Suprapubic skin (tissue), 4 donors: ENCODE data around the gene CD244. TPM values are rescaled to one million over a fixed set of nuclear protein-coding genes. Genes with fewer than 3 reads are reported as not detected.
"Not testable (repeated sequence)": the region's sequence is repeated elsewhere in the genome, so short reads cannot be mapped to it uniquely, and the experiment has no call there.

Source experiments
- DNase-seq, 2 donors: peaks; one replicate each; pipeline ENCODE4 v3.0.0-alpha.2; 2019; ENCODE audit warnings: low spot score in 2 of 2
- H3K27ac ChIP-seq: fragments of 200-600 bp; sonication (generic); one replicate; pipeline ENCODE4 v1.5.1; 2019
- H3K27me3 ChIP-seq: fragments of 200-600 bp; sonication (generic); one replicate; pipeline ENCODE4 v1.5.1; 2019
- H3K36me3 ChIP-seq: fragments of 200-600 bp; sonication (generic); one replicate; pipeline ENCODE4 v1.5.1; 2019
- H3K4me1 ChIP-seq: fragments of 200-600 bp; sonication (generic); one replicate; pipeline ENCODE4 v1.5.1; 2019
- H3K4me3 ChIP-seq: fragments of 200-600 bp; sonication (generic); one replicate; pipeline ENCODE4 v1.5.1; 2019; ENCODE audit warnings: mild to moderate bottlenecking
- H3K9me3 ChIP-seq: fragments of 200-600 bp; sonication (generic); one replicate; pipeline ENCODE4 v1.5.1; 2019
- EP300 ChIP-seq: sonication (generic); formaldehyde crosslinking; IDR thresholded peaks from one replicate; pipeline ENCODE4 v1.6.1; 2017; ENCODE audit warnings: antibody characterized with exemption
- POLR2A ChIP-seq, 2 donors: fragments of 450-650 bp; IDR thresholded peaks; one replicate each; pipeline ENCODE4 v1.6.1; 2017; ENCODE audit warnings: antibody characterized with exemption in 2 of 2, mild to moderate bottlenecking in 2 of 2, moderate library complexity in 2 of 2
- POLR2AphosphoS5 ChIP-seq, 3 donors: sonication (generic); formaldehyde crosslinking; IDR thresholded peaks; one replicate each; pipeline ENCODE4 v1.6.1; 2017; ENCODE audit warnings: antibody characterized with exemption in 3 of 3
- WGBS: methylation state at CpG from one replicate; pipeline ENCODE4 v1.1.5; 2018; 5-methylcytosine and 5-hydroxymethylcytosine counted together
- total RNA-seq, 4 donors: library from RNA; depleted of rRNA; stranded (reverse); fragments of >200 nt; gene quantifications; one replicate each; pipeline ENCODE4 v1.1.0, GENCODE V29; 2016
- TF ChIP-seq, protein P1 (sequence below), 2 donors: fragments of 200-600 bp in 1 of 2; fragments of 450-650 bp in 1 of 2; sonication (generic) in 1 of 2; IDR thresholded peaks; one replicate each; pipeline ENCODE4 v1.5.1; 2016 to 2019; ENCODE audit warnings: antibody characterized with exemption in 2 of 2, mild to moderate bottlenecking in 1 of 2, moderate library complexity in 1 of 2

CD244 gene
- total RNA-seq, 4 donors from 2014 or later: 0.49 to 0.68 TPM; not detected in 2

DNA sequence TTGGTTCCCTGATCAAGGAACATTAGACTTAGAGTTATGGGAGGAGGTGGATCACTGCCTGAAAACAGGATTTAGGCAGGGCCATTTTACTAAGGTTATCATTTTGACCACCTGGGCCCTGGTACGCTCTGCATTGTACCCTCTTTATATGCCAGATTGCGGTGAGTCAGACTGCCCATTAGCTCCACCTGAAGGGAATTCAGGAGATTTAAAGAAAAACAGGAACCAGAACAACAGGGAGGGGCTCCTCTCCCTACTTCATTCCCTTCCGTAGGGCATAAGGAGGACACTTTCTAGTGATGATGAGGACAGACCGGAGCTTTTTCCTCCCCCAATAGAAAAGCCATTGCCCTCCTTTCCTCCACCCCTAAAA, 42.9 kb upstream of the CD244 start:
- whole genome bisulfite sequencing: 77% methylated on average over 4 of the region's 4 CpGs

DNA sequence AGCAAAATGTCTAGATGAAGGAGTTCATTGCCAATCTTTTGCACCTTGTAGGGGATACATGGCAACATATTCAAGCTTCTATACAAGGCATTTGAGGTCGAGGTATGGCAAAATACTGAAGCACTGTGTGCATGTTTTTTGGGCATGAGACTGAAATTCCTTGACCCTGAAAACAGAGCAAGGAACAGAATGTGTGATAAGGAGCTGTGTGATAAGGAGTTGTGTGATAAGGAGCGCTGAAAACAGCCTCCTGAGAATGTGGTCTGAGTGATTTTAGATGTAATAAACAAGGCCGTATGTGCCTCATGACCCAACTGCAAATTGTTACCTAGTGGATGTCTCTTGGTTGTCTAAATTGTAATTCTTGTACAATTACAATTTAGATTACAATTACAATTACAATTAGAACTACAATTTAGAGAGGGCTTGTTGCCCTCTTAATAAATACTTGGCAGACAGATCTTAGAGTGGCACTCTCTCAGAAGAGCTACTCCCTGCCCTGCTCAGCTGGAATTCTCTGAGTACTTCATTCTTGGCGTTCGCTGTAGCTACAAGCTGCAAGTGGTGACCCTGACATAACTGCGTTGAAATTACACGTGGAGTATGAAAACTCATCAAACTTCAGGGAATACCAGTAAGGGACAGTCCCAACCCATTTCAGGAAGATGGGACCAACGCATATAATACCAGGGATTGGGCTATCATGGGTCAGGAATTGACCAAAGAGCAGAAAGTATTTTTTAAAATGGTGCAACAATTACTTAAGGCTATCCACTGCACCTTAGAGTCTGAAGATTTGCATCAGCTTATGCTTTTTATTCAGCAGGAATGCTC, 42.3 kb upstream of the CD244 start:
- H3K27ac ChIP-seq: no peak overlapping the region
- 84% methylated on average over 8 of the region's 8 CpGs for WGBS
- no peak overlapping the region for H3K4me3 ChIP-seq
- DNase-seq: no peak
- no peaks in the 10 kb centered on the region for H3K36me3 ChIP-seq
- H3K9me3 ChIP-seq: no peaks in the 10 kb centered on the region
- H3K4me1 ChIP-seq: peaks cover 2% of the 10 kb centered on the region
- TF ChIP-seq EP300: no peak
- TF ChIP-seq, protein P1, sequence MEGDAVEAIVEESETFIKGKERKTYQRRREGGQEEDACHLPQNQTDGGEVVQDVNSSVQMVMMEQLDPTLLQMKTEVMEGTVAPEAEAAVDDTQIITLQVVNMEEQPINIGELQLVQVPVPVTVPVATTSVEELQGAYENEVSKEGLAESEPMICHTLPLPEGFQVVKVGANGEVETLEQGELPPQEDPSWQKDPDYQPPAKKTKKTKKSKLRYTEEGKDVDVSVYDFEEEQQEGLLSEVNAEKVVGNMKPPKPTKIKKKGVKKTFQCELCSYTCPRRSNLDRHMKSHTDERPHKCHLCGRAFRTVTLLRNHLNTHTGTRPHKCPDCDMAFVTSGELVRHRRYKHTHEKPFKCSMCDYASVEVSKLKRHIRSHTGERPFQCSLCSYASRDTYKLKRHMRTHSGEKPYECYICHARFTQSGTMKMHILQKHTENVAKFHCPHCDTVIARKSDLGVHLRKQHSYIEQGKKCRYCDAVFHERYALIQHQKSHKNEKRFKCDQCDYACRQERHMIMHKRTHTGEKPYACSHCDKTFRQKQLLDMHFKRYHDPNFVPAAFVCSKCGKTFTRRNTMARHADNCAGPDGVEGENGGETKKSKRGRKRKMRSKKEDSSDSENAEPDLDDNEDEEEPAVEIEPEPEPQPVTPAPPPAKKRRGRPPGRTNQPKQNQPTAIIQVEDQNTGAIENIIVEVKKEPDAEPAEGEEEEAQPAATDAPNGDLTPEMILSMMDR (IDR thresholded peaks at IDR 0.05): no peak
- no peak for TF ChIP-seq POLR2A (IDR thresholded peaks at IDR 0.05)
- TF ChIP-seq POLR2AphosphoS5 (IDR thresholded peaks at IDR 0.05): no peak
- no peaks in the 10 kb centered on the region for H3K27me3 ChIP-seq

More for the DNA sequence above, 42.9 kb upstream of the CD244 start:
- H3K27ac ChIP-seq: no peak overlapping the region
- H3K4me1 ChIP-seq: peaks cover 2% of the 10 kb centered on the region
- H3K4me3 ChIP-seq: no peak overlapping the region
- no peak for TF ChIP-seq POLR2A (IDR thresholded peaks at IDR 0.05)
- TF ChIP-seq, protein P1 (IDR thresholded peaks at IDR 0.05): no peak
- H3K9me3 ChIP-seq: no peaks in the 10 kb centered on the region
- no peaks in the 10 kb centered on the region for H3K36me3 ChIP-seq
- H3K27me3 ChIP-seq: no peaks in the 10 kb centered on the region
- no peak for DNase-seq

DNA sequence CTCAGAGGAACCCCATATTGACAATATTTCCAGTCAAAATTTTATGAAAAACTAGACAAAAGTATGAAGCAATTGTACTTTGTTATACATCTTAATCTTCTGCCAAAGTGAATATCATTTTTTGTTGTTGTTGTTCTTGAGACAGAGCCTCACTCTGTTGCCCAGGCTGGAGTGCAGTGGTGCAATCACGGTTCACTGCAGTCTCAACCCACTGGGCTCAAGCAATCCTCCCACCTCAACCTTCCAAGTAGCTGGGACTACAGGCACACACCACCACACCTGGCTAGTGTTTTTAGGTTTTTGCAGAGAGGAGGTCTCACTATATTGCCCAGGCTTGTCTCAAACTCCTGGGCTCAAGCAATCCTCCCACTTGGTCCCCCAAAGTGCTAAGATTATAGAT, 39.6 kb upstream of the CD244 start:
- H3K4me3 ChIP-seq, DNase-seq, H3K4me1 ChIP-seq, H3K9me3 ChIP-seq, H3K27me3 ChIP-seq, H3K27ac ChIP-seq, H3K36me3 ChIP-seq: not testable (repeated sequence)
- WGBS: 73% methylated on average over 1 of the region's 1 CpG

DNA sequence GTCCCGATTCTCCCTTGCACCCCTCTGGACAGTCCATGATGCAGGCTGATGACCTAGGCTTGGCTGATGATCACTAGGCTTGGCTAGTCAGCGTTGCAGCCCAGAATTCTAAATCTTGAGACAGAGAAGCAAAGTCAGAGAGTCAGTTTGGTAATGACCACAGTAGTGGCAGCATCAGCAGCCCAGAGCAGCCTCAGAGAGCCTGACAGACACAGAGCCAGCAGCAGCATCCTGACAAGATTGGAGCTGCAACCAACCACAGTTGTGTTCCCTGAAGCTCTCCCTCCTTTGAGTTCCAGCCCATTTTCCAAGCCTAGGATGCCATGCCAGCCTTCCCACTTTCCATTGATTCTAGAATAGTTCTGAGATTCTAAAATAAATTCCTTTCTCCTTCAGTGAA, 39.1 kb upstream of the CD244 start:
- H3K9me3 ChIP-seq: no peaks in the 10 kb centered on the region
- DNase-seq: no peak
- WGBS: 92% methylated on average over 2 of the region's 2 CpGs

DNA sequence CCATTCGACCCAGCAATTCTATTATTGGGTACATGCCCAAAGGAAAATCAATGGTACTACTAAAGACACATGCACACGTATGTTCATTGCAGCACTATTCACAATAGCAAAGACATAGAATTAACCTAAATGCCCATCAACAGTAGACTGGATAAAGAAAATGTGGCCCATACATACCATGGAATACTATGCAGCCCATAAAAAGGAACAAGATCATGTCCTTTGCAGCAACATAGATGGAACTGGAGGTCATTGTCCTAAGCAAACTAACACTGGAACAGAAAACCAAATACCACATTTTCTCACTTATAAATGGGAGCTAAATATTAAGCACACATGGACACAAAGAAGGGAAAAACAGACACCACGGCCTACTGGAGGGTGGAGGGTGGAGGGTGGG, 38.0 kb upstream of the CD244 start:
- not testable (repeated sequence) for H3K9me3 ChIP-seq, H3K36me3 ChIP-seq, H3K4me3 ChIP-seq, DNase-seq, H3K27ac ChIP-seq, H3K4me1 ChIP-seq, H3K27me3 ChIP-seq
- WGBS: 81% methylated on average over 3 of the region's 3 CpGs

More for the DNA sequence above, 39.1 kb upstream of the CD244 start:
- Histone ChIP-seq H3K4me1 (no peaks in the 10 kb centered on the region), H3K27me3 (no peaks in the 10 kb centered on the region), H3K27ac (no peak overlapping the region), H3K4me3 (no peak overlapping the region), H3K36me3 (no peaks in the 10 kb centered on the region)
- TF ChIP-seq EP300 (no peak), POLR2AphosphoS5 (IDR thresholded peaks at IDR 0.05) (no peak), POLR2A (IDR thresholded peaks at IDR 0.05) (no peak)
- TF ChIP-seq, protein P1 (IDR thresholded peaks at IDR 0.05): no peak

DNA sequence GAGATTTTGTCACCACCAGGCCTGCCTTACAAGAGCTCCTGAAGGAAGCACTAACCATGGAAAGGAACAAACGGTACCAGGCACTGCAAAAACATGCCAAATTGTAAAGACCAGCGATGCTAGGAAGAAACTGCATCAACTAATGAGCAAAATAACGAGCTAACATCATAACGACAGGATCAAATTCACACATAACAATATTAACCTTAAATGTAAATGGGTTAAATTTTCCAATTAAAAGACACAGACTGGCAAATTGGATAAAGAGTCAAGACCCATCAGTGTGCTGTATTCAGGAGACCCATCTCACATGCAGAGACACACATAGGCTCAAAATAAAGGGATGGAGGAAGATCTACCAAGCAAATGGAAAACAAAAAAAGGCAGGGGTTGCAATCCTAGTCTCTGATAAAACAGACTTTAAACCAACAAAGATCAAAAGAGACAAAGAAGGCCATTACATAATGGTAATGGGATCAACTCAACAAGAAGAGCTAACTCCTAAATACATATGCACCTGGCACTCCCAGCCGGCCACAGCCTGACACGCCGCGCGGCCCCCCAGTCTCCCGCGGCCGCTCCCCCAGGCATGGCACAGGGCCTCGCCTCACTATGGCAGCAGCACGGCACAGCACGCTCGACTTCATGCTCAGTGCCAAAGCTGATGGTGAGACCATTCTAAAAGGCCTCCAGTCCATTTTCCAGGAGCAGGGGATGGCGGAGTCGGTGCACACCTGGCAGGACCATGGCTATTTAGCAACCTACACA, 31.9 kb upstream of the CD244 start:
- H3K4me1 ChIP-seq, DNase-seq, H3K36me3 ChIP-seq, H3K27ac ChIP-seq, H3K9me3 ChIP-seq, H3K4me3 ChIP-seq, H3K27me3 ChIP-seq: not testable (repeated sequence)
- 93% methylated on average over 18 of the region's 18 CpGs for WGBS
